H1 (cell line): ENCODE results near the gene CD58. TPM values are rescaled to one million over a fixed set of nuclear protein-coding genes. Genes with fewer than 3 reads are reported as not detected.

Source experiments
- CHD7 ChIP-seq: fragments of 300-600 bp; sonication (generic); IDR thresholded peaks from 2 replicates; pipeline ENCODE4 v1.7.1; 2012; ENCODE audit warnings: low read length, moderate library complexity, mild to moderate bottlenecking, inconsistent platforms; ENCODE audit not compliant: insufficient replicate concordance
- SIX5 ChIP-seq: IDR thresholded peaks from 2 replicates; pipeline ENCODE4 v1.6.1; 2011; ENCODE audit warnings: mild to moderate bottlenecking, low read depth, low read length
- SP2 ChIP-seq: IDR thresholded peaks from 2 replicates; pipeline ENCODE4 v1.6.1; 2012; ENCODE audit warnings: mild to moderate bottlenecking, low read length, inconsistent platforms
- YY1 ChIP-seq: IDR thresholded peaks from 2 replicates; pipeline ENCODE4 v1.6.1; 2011; ENCODE audit warnings: low read depth, mild to moderate bottlenecking, low read length
- polyA plus RNA-seq, 7 experiments: library from polyadenylated mRNA; depleted of rRNA in 3 of 7; stranded (reverse) in 5 of 7; unstranded in 2 of 7; fragments of >200 nt in 5 of 7; fragments of 200-250 nt in 2 of 7; gene quantifications; 1 replicate in 5 of 7; 2 replicates in 1 of 7; 4 replicates in 1 of 7; pipeline versions ENCODE4 v1.2.1 to v1.2.3, GENCODE V29; 2011 to 2013; ENCODE audit warnings: missing spikeins in 2 of 7, mixed read lengths in 2 of 7
- total RNA-seq: library from RNA; stranded (reverse); fragmentation: NEBNext Ultra II Directional; extraction: Animal tissue kit (Norgen Biotek cat#: 25700); gene quantifications from 2 replicates; pipeline ENCODE4 v1.2.1, GENCODE V29; 2021

Gene CD58
- total and polyA plus RNA-seq, 2 of the 8 experiments (the other 6 are each of a cell fraction or from before 2014, with no cell fraction given), result 5.3 to 5.5 TPM

DNA sequence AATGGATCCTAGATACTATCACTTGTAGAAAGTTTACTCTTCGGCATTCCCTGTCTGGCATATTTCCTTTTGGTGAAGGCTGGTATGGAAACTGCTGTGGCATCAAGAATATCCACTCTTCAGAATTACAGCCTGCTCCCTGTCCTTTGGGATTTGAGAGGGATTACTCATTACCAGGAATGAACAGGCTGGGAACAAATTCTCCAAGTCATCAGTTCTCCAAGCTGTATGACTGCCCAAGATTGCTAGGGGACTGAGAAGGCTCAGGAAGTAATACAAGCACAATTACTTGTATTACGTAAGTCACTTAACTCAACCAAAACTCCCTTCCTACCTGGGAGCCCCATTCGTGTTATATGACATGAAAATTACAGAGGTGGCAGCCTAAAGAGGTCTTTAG, 49.6 kb downstream of the CD58 start (continued):
- no peak for TF ChIP-seq CHD7
- no peak for TF ChIP-seq YY1
- TF ChIP-seq SP2, result no peak
- TF ChIP-seq SIX5, result no peak
